Left kidney (tissue), 8 donors: Measurements from ENCODE around the gene TMEM171. TPM values are rescaled to one million over a fixed set of nuclear protein-coding genes. Genes with fewer than 3 reads are reported as not detected.

ENCODE experiments used
- DNase-seq: peaks from one replicate; pipeline ENCODE4 v3.0.0-alpha.2; 2013
- long read RNA-seq, 8 donors: transcript quantifications; one replicate each; lab custom pipeline, GENCODE V29; 2026
- polyA plus RNA-seq: library from polyadenylated mRNA; unstranded; fragments of 120-200 nt; gene quantifications from one replicate; pipeline ENCODE4 v1.2.1, GENCODE V29; 2013; ENCODE audit not compliant: insufficient read length

The TMEM171 gene
- 5.2 TPM for polyA plus RNA-seq
- long read RNA-seq, donor 1, partial matches to known transcripts, result 0 of 1 reads
- long read RNA-seq, donor 1, other reads (novel, unspliced or antisense), result 0 of 1 reads
- long read RNA-seq, donor 2, partial matches to known transcripts, result 0 of 1 reads
- long read RNA-seq, donor 2, other reads (novel, unspliced or antisense), result 0 of 1 reads
- long read RNA-seq, donor 3, partial matches to known transcripts, result 0 of 1 reads
- long read RNA-seq, donor 3, other reads (novel, unspliced or antisense), result 0 of 1 reads
- long read RNA-seq, donor 4, result 0 reads
- long read RNA-seq, donor 5, transcript TMEM171-202 (4 exons, 1,535 nt), result major isoform, 5 of 10 reads
- long read RNA-seq, donor 5, partial matches to known transcripts, result 5 of 10 reads
- long read RNA-seq, donor 5, other reads (novel, unspliced or antisense), result 0 of 10 reads
- long read RNA-seq, donor 6, result 0 reads
- long read RNA-seq, donor 7, partial matches to known transcripts, result 0 of 2 reads
- long read RNA-seq, donor 7, other reads (novel, unspliced or antisense), result 0 of 2 reads
- long read RNA-seq, donor 8, partial matches to known transcripts, result 0 of 1 reads
- long read RNA-seq, donor 8, other reads (novel, unspliced or antisense), result 0 of 1 reads

DNA sequence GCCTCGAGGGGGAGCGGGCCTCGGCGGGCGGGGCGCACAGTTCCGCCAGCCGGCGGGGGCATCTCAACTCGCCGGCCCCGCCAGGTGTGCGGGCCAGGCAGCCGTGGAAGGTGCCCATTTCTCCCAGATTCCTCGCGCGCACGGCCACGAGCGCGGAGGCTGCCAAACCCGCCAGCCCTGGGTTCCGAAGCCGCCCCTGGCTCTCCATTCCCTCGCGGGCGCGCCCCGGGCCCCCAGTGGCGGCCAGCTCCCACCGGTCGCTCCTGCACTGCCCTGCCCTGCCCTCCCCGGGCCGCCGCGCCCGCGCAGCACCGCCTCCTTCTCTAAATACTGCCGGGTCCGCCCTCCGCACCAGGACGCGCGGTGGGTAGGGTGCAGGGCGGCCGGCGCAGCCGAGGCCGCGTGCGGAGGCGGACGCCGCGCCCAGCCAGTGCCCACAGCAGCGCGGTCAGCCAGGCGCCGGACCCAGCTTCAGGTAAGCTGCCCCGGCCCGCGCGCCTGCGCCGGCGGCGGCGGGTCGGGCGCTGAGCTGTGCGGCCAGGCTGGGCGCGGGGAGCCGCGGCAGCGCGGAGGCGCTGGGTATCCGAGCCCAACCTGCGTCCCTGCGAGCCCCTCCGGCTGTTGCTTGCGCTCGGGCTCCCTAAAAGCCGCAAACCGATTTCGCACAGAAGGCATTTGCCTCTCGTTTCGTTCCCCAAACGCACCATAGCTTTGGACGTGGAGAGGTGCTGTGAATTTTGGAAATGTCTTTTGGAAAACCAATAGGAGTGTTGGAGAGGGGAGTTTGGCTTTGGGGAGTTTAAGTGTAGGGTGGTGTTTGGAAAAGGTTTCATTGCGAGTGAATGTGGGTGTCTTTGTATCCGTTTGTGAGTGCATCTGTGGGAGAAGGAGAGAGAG is at the start of gene TMEM171:
Gene TMEM171, plus strand, starts transcription at position 354 of the 897 bp plus-strand sequence. CDS start 2,799 bp downstream, outside the sequence.
- no peak for DNase-seq

DNA sequence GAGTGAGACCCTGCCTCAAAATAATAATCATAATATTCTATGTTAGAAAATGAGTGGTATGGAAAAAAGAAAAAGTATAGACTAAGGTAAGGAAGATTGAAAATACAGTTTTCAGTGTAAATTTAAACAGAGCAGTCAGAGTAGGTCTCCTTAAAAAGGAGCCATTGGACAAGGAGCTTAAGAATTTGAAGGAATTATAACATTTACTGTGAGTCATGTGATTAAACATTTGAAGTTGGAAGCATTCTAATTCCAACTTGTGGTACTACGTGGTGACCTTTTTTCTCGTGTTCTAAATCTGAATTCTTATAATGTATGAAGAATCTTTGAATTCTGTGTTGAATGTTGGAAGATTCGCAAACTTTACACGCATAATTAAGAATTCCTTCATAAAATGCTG is 39.3 kb upstream of the TMEM171 start:
- no peak for DNase-seq

GRCh38 chr5:73088026-73088425 is 32.3 kb upstream of the TMEM171 start:
- no peak for DNase-seq

- DNase-seq, result no peak
Observed at GRCh38 chr5:73093943-73094342, 26.4 kb upstream of the TMEM171 start.

GRCh38 chr5:73094415-73094814 is 26.0 kb upstream of the TMEM171 start:
- DNase-seq, result no peak

DNA sequence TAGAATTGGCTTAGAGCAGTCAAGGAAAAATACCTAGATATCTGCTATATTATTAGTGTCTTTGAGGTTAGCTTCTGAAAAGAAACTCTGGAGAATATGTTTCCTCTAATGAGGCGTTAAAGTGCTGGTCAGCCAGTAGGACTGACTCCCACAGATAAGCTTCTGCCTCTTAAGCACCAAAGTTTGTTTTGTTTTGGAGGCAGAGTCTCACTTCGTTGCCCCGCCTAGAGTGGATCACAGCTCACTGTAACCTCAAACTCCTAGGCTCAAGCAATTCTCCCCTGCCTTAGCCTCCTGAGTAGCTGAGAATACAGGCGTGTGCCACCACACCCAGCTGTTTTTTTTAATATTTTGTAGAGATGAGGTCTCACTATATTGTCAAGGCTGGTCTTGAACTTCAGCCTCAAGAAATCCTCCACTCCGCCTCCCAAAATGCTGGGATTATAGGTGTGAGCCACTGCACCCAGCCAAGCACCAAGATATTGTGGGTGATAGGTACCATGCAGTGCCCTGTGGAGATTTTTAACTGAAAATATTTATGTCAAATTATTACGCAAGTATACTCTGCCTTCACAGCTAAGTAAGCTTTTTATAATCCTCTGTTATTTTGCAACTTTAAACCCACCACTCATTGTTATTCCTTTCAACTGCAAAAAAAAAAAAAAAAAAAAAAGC is 24.7 kb upstream of the TMEM171 start:
- DNase-seq, result no peak

DNA sequence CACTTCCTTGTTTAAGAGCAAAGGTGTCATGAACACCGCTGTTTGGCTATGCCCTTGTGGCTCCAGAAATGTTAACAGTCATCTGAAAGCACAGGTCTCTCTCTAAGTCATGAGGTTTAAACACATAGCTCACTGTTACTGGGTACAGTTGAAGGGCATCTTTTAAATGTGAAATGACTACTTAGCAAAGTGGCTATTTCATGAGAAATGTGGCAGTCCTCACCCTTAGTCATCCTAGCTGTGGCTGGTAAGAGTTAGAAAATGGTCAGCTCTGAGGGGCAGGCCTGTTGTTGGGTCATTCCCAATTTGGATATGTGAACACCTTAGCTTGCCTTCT is 24.2 kb upstream of the TMEM171 start:
- no peak for DNase-seq

DNA sequence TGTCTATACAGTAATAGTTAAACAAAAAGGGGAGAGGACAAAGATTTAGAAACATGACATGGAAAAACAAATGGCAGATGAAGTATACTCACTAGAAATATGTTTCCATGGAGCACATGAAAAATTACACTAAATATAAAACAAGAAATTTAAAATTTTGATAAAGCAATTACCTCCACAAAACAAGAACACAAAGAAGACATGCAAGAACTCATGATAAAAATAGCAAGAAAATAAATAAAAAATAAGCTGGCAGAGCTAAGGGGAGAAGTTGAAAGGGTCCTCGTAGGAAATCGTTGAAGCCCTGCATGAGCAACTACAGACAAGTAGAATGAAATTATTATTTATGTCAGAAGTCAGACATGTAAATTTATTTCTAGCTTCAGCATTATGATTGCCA is 22.6 kb upstream of the TMEM171 start:
- DNase-seq, result no peak

DNA sequence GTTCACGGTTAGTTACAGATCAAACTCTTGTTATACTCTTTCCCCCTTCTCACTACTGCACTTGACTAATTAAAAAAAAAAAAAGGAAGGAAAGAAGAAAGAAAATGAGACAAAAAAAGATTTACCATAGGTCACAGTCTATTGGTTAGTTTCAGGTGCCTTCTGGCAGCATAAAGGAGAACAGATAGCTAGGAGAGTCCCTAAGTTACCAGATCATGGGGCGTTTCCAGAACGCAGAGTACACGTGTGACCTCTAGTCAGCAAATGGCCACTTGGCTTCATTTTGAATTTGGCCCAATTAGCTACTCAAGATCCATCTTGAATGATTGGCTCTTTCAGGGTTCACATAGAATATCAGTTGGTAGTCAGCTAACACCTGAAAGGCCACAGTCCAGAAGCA is 20.3 kb upstream of the TMEM171 start:
- DNase-seq, result no peak

DNA sequence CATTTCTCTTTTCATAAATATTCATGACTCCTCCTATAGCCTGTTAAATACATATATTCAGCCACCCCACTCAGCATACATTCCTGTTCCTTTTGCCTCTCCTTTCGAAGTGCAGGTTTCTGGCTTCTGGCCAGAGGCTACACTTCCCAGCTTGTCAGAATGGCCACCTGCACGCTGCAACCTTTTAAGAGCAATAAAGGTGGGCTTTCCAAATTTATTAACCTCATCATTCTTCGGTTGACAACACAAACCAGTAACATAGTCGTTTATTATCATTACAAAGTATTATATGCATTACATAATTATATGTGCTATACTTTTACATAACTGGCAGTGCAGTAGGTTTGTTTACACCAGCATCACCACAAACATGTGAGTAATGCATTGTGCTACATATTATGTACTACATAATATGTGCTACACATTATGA is 16.5 kb upstream of the TMEM171 start:
- DNase-seq, result no peak

GRCh38 chr5:73104326-73104725 is 16.0 kb upstream of the TMEM171 start:
- no peak for DNase-seq

GRCh38 chr5:73106335-73106734 is 14.0 kb upstream of the TMEM171 start:
- DNase-seq, result no peak

DNA sequence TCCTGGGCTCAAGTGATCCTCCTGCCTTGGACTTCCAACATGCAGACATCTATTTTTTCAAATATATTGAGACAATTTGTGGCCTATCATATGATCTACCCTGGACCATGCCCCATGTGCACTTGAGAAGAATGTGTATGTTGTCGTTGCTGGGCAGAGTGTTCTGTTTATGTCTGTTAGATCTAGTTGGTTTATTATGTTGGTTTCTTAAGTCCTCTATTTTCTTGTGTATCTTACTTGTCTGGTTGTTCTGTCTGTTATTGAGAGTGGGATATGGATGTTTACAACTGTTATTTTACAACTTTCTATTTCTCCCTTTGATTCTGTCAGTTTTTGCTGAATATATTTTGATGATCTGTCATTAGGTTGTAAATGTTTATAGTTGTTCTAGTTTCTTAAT is 10.2 kb upstream of the TMEM171 start:
- DNase-seq, result no peak

GRCh38 chr5:73111536-73111935 is 8.8 kb upstream of the TMEM171 start:
- DNase-seq, result no peak

GRCh38 chr5:73112359-73112758 is 8.0 kb upstream of the TMEM171 start:
- no peak for DNase-seq

- no peak for DNase-seq
Observed at GRCh38 chr5:73114044-73114688, 6.2 kb upstream of the TMEM171 start.

GRCh38 chr5:73115399-73116051 is 4.8 kb upstream of the TMEM171 start:
- DNase-seq, result no peak

DNA sequence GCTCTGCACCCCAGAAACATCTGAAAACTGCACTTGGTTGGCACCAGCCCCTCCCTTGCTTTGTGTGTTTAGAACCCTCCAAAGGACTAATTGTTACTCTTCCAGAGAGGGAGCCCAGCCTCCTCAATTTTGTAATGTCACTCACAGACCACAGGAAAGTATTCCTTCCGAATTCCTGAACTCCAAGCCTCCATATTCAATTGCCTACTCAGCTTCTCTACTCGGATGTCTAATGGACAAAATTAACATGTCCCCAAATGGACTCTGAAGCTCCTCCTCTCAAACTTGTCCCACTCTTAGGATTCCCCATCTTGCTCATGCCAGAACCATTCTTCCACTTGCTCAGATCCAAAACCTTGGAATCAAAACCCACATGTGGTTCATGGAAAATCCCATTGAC is 3.9 kb upstream of the TMEM171 start:
- no peak for DNase-seq

DNA sequence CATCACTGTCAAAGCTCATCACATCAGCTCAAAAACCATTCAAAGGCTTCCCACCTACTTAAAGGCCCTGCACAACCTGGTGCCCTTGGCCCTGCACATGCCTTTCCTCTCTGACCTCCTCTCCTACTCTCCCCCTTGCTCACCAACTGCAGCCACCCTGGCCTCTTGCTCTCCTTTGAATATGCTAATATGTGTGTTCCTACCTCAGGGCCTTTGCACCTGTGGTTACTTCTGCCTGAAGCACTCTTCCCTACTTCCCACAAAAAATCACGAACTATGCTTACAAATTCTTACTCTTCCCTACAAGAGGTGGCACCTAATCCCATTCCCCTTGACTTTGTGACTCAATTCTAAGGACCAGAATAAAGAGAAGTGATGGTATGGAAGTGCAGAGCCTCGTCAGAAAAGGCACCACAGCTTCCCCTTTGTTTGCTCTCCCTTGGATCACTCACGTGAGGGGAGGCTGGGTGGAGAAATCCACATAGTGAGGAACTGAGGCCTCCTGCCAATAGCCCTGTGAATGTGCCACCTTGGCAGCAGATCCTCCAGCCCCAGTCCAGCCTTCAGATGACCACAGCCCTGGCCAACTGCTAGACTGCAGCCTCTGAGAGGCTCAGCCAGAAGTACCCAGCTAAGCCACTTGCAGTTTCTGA is 3.2 kb upstream of the TMEM171 start:
- no peak for DNase-seq

GRCh38 chr5:73118391-73118973 is 1.9 kb upstream of the TMEM171 start:
- peak; percentile 59 for DNase-seq
